GM12891 (cell line): ENCODE data around the gene DTX2.
"Not testable (repeated sequence)": the region's sequence is repeated elsewhere in the genome, so short reads cannot be mapped to it uniquely, and the experiment has no call there.

Experiments
- POLR2A ChIP-seq: IDR thresholded peaks from 2 replicates; pipeline ENCODE4 v1.6.1; 2011; ENCODE audit warnings: low read depth, low read length, control low read depth
- POLR2AphosphoS5 ChIP-seq: IDR thresholded peaks from 2 replicates; pipeline ENCODE4 v1.6.1; 2011; ENCODE audit warnings: low read depth, low read length, control low read depth
- POU2F2 ChIP-seq: IDR thresholded peaks from 2 replicates; pipeline ENCODE4 v1.6.1; 2011; ENCODE audit warnings: low read depth, mild to moderate bottlenecking, control low read depth, low read length, moderate library complexity
- SPI1 ChIP-seq: IDR thresholded peaks from 2 replicates; pipeline ENCODE4 v1.6.1; 2011; ENCODE audit warnings: low read depth, low read length, control low read depth
- TAF1 ChIP-seq: IDR thresholded peaks from 2 replicates; pipeline ENCODE4 v1.6.1; 2011; ENCODE audit warnings: low read depth, low read length, control low read depth

DNA sequence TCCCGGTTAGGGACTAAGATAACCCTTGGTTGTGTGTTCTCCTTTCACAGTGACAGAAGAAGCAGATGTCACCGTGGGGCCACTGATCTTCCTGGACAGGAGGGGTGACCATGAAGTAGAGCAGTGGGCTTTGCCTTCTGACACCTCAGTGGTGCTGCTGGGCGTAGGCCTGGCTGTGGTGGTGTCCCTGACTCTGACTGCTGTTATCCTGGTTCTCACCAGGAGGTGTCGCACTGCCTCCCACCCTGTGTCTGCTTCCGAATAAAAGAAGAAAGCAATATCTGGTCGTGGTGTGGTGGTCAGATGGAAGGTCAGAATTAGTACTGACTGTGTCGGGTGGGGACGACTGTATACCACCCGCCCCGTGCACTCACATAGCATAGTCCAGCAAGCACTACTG, 19.7 kb upstream of the DTX2 start:
- not testable (repeated sequence) for TF ChIP-seq POLR2AphosphoS5, POLR2A, TAF1, SPI1, POU2F2
